SK-MEL-5 (cell line): ENCODE data around the gene SERPINB5. TPM values are rescaled to one million over a fixed set of nuclear protein-coding genes. Genes with fewer than 3 reads are reported as not detected.
A peak's percentile ranks its signal among the peaks of the same experiment; 100 is the strongest.

Source experiments
- DNase-seq: peaks from one replicate; pipeline ENCODE4 v3.0.0-alpha.2; 2016; ENCODE audit warnings: low read depth, low spot score
- in situ Hi-C: cut with HindIII; loops from 2 replicates; pipeline ENCODE4 v1.10.0; 2016; ENCODE audit warnings: low sequenced_read_pairs, high pct_unique_total_duplicates, low pct_unique_long_range_greater_than_20kb
- total RNA-seq: library from RNA; depleted of rRNA; stranded (reverse); fragments of >200 nt; shearing (Covaris generic); gene quantifications from 2 replicates; pipeline ENCODE4 v1.2.3, GENCODE V29; 2014

SERPINB5 gene
- total RNA-seq, 1 experiment from 2014 or later: not detected

- DNase-seq: no peak
- in situ Hi-C loops: no loop called here
Measured at GRCh38 chr18:63457977-63458376, 18.8 kb upstream of the SERPINB5 start.

GRCh38 chr18:63460414-63460813, 16.3 kb upstream of the SERPINB5 start:
- no peak for DNase-seq
- in situ Hi-C loops: no loop called here

GRCh38 chr18:63464434-63464833, 12.3 kb upstream of the SERPINB5 start:
- DNase-seq: no peak
- in situ Hi-C loops: no loop called here

- no peak for DNase-seq
- in situ Hi-C loops: no loop called here
Measured at GRCh38 chr18:63465059-63465458, 11.7 kb upstream of the SERPINB5 start.

- no peak for DNase-seq
- in situ Hi-C loops: no loop called here
Measured at GRCh38 chr18:63467699-63468098, 9.1 kb upstream of the SERPINB5 start.

GRCh38 chr18:63468575-63468974, 8.2 kb upstream of the SERPINB5 start:
- in situ Hi-C loops: no loop called here
- no peak for DNase-seq

- no peak for DNase-seq
- in situ Hi-C loops: no loop called here
Measured at GRCh38 chr18:63470751-63471150, 6.0 kb upstream of the SERPINB5 start.

- peak; percentile 30 for DNase-seq
- in situ Hi-C loops: no loop called here
Measured at GRCh38 chr18:63472380-63472779, 4.4 kb upstream of the SERPINB5 start.

GRCh38 chr18:63477200-63477599, 442 bp downstream of the SERPINB5 start:
- no peak for DNase-seq
- in situ Hi-C loops: no loop called here

GRCh38 chr18:63477968-63478367, 1.2 kb downstream of the SERPINB5 start:
- DNase-seq: no peak
- in situ Hi-C loops: no loop called here

GRCh38 chr18:63479826-63480225, 3.1 kb downstream of the SERPINB5 start:
- in situ Hi-C loops: no loop called here
- no peak for DNase-seq

- no peak for DNase-seq
- in situ Hi-C loops: no loop called here
Measured at GRCh38 chr18:63480476-63480875, 3.7 kb downstream of the SERPINB5 start.

- in situ Hi-C loops: no loop called here
- DNase-seq: no peak
Measured at GRCh38 chr18:63480915-63481314, 4.2 kb downstream of the SERPINB5 start.

- no peak for DNase-seq
- in situ Hi-C loops: no loop called here
Measured at GRCh38 chr18:63487676-63488075, 10.9 kb downstream of the SERPINB5 start.

- no peak for DNase-seq
- in situ Hi-C loops: no loop called here
Measured at GRCh38 chr18:63488160-63488559, 11.4 kb downstream of the SERPINB5 start.

GRCh38 chr18:63492851-63493250, 16.1 kb downstream of the SERPINB5 start:
- DNase-seq: no peak
- in situ Hi-C loops: no loop called here

GRCh38 chr18:63495675-63496074, 18.9 kb downstream of the SERPINB5 start:
- DNase-seq: no peak
- in situ Hi-C loops: no loop called here

- in situ Hi-C loops: no loop called here
- peak; percentile 63 for DNase-seq
Measured at GRCh38 chr18:63505566-63506335, 29.0 kb downstream of the SERPINB5 start.

- in situ Hi-C loops: no loop called here
- no peak for DNase-seq
Measured at GRCh38 chr18:63506336-63506646, 29.5 kb downstream of the SERPINB5 start.

- in situ Hi-C loops: no loop called here
- DNase-seq: no peak
Measured at GRCh38 chr18:63508596-63508995, 31.8 kb downstream of the SERPINB5 start.
